HG02943 (cell line): ENCODE data around the gene GSTA1.
"Not testable (repeated sequence)": the region's sequence is repeated elsewhere in the genome, so short reads cannot be mapped to it uniquely, and the experiment has no call there.

Source experiments
- ATAC-seq: cut with Tn5 transposase; IDR thresholded peaks from one replicate; pipeline ENCODE4 v1.9.1; 2021; ENCODE audit warnings: mild to moderate bottlenecking, low read depth, moderate library complexity; ENCODE audit not compliant: unreplicated experiment

GSTA1 gene

GRCh38 chr6:52803668-52804255 lies at the start of gene GSTA1:
TSS of gene GSTA1 (minus strand) at chr6:52803816. CDS start at chr6:52799267, 4,549 bp downstream.
- ATAC-seq = not testable (repeated sequence)

- no peak for ATAC-seq
Measured at GRCh38 chr6:52849137-52849536, 45.5 kb upstream of the GSTA1 start.

DNA sequence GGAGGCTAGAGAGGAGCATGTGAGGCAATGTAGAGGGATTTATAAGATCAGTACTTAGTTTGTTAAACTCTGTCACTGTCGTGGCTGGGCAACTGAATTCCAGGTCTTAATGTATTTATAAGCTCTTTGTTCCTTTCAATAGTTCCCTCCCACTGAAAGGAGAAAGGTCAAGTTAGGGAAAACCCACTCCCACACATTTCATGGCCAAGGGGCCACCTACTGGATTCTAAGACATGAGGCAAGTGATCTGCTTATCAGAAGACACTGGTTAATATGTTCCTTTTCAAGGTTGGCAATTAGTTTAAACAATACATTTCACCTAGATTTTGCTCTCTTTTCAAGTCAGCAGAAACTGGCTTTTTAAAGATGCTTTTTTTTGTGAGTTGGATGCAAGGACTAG lies 42.4 kb upstream of the GSTA1 start:
- no peak for ATAC-seq

GRCh38 chr6:52843605-52844004 lies 40.0 kb upstream of the GSTA1 start:
- no peak for ATAC-seq

- no peak for ATAC-seq
Measured at GRCh38 chr6:52840763-52841585, 37.4 kb upstream of the GSTA1 start, which contains the start of gene GSTA5. TSS of gene GSTA5 (minus strand) at chr6:52840813.

- no peak for ATAC-seq
Measured at GRCh38 chr6:52839124-52840055, 35.8 kb upstream of the GSTA1 start.

DNA sequence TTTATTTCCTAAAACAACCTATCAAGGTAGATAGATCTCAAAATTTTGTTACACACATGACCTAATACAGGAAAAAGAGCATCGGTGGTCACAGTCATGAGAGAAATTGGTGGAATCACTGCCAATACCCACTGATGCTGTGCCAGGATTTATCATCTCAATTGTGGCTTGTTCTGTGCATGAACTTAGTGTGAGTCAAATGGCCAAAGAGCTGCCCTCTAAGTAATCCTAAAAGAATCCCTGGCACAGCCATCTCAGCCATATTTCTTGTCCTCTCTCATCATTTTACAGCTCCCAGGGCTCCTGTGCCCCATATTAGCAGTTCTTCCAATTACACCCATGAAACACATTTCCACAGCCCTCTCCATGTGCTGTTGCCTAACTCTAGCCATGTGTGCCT lies 30.9 kb upstream of the GSTA1 start:
- no peak for ATAC-seq

DNA sequence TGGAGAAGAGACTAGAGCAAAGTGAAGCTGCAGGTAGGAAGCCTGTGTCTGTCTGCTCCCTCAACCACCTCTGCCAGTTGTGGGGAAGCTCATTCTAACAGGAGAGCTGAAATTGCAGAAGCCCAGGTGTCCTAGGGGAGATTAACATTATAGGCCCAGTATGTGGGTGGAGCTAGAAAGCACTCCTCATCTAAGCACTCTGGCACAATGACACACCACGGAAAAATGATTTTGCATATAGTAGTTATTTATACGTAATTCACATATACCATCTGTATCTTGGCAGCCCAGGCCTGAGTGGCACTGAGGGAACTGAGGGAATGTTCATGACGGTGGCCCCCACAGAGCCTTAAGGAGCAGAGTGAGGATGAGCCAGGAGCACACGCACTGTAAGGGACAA lies 27.3 kb upstream of the GSTA1 start:
- not testable (repeated sequence) for ATAC-seq

DNA sequence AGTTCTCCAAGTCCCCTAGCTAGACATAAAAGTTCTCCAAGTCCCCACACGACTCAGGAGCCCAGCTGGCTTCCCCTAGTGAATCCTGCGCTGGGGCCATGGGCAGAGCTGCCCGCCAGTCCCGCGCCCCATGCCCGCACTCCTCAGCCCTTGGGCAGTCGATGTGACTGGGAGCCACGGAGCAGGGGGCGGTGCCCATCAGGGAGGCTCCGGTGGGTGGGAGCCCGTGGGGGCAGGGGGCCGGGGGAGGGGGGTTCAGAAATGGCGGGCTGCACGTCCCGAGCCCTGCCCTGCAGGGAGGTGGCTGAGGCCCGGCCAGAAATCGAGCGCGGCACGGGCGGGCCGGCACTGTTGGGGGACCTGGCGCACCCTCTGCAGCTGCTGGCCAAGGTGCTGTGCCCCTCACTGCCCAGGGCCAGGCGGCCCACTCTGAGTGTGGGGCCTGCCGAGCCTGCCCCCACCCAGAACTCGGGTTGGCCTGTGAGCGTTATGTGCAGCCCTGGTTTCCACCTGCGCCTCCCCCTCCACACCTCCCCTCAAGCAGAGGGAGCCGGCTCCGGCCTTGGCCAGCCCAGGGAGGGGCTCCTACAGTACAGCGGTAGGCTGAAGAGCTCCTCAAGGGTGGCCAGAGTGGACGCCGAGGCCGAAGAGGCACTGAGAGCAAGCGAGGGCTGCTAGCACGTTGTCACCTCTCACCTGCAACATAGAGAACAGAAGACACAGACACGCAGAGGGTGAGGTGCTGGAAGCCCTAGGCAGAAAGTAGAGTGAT lies 25.6 kb upstream of the GSTA1 start:
- ATAC-seq = no peak

GRCh38 chr6:52828621-52829020 lies 25.0 kb upstream of the GSTA1 start:
- ATAC-seq = not testable (repeated sequence)

- ATAC-seq = not testable (repeated sequence)
Measured at GRCh38 chr6:52827073-52827783, 23.6 kb upstream of the GSTA1 start.

DNA sequence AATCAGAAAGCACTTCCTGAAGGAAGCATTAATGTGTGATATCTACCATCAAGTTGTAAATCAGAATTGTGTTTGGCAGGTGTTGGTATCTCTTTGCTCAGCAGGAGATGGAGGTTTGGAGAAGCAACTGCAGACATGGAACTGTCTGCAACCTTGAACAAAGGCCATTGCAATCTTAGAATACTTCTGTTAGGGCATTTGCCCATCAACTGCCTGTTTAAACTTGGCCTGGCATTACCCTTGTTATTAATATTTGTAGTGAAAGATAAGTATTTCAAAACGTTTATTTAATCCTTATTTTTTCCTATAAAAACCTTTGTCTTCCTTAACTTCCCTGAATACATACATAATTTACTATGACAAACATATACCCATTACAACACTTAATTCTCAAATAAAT lies 22.9 kb upstream of the GSTA1 start:
- no peak for ATAC-seq

- ATAC-seq = not testable (repeated sequence)
Measured at GRCh38 chr6:52825900-52826459, 22.4 kb upstream of the GSTA1 start.

DNA sequence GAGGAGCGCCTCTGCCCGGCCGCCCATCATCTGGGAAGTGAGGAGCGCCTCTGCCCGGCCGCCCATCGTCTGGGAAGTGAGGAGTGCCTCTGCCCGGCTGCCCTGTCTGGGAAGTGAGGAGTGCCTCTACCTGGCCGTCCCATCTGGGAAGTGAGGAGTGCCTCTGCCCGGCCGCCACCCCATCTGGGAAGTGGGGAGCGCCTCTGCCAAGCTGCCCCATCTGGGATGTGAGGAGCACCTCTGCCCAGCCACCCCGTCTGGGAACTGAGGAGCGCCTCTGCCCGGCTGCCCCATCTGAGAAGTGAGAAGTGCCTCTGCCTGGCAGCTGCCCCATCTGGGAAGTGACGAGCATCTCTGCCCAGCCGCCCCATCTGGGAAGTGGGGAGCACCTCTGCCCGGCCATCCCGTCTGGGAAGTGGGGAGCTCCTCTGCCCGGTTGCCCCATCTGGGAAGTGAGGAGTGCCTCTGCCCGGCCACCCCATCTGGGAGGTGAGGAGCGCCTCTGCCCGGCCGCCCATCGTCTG lies 21.7 kb upstream of the GSTA1 start:
- ATAC-seq = not testable (repeated sequence)

DNA sequence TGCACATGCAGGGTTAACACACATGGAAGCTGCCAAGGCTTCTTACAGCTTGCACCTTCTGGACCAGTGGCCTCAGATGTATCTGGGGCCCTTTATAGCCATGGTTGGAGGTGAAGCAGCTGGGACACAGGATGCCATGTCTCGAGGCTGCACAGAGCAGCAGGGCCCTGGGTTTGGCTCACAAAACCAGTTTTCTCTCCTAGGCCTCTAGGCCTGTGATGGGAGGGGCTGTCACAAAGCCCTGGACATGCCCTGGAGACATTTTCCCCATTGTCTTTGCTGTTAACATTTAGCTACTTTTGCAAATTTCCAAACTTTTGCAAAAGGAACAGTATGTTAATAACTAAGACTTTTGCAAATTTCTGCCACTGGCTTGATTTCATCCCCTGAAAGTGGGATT lies 18.2 kb upstream of the GSTA1 start:
- no peak for ATAC-seq

- ATAC-seq = no peak
Measured at GRCh38 chr6:52820198-52820597, 16.6 kb upstream of the GSTA1 start.

DNA sequence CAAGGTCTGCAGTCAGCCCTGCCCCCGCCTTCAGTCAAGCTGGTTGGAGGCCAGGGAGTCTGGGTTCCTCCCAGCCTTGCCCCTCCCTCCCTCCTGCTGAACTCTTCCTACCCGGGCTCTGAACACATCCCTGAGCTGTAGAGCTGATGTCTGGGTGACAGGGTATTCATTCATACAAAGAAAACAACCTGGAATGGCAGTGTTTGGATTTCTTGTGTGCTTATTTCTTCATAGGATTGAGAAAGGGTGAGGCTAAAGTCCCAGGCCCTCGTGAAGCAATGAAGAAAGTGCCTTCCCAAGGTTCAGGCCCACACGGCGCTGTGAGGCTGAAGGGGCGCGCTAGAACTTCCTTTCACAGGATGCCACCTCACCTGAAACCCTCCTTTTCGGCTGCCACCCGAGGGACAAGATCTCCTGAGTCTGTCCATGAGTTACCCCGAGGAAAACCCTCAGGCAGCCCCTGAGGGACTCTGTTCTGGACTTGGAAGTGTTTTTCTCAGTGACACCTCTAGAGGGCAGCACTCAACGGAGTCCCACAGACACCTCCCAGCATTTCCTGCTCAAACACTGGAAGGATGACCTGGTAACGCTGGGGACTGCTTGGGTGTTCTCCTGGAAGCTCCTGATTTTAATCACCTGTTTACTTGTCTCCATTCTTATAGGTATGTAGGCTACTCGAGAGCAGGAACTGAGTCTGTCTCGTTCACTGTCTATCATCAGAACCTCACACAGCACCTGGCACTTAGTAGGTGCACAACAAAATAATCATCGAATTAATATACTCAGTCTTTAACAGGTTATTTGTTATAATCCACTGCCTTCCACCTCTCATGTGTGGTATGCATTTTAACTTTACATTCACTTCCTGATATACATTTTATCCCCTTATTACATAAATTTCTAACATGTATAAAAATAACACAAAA lies 11.8 kb upstream of the GSTA1 start:
- no peak for ATAC-seq

- not testable (repeated sequence) for ATAC-seq
Measured at GRCh38 chr6:52814545-52814944, 10.9 kb upstream of the GSTA1 start.
